ENCODE measurements around the gene AATK.

DNA sequence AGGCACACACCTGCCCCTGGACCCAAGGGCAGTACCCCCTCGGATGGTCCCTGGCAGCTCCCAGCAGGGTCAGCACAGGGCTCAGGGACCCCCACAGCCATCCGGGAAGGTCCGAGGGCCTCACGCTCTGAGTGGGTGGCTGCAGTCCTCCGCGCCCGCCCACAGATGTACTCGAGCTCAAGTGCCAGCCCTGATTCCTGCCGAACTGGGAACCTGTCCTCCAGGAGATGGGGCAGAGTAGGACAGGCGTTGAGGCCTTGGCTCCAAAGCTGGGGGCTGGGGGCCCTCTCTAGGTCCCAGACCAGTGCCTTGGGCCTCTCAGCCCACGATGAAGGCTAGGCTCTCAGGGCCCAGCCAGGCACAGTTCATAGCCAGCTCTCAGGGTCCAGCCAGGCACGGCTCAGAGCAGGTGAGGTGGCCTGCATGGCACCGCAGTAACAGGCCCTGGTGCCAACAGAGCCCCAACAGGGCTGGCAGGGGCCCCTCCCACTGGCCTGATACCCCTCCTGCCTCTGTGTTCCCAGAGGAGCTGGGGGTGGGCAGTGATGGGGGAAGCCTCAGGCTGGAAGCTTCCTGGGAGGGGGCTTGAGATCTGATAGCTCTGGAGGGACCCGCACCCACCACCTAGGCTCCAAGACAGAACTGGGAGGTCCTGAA is 36.2 kb downstream of the AATK start:
- TF ChIP-seq POLR2A (IDR thresholded peaks at IDR 0.05; ENCODE audit: low read length) (no peak), RFX5 (IDR thresholded peaks at IDR 0.05) (no peak), EP300 (IDR thresholded peaks at IDR 0.05) (no peak), SREBF2 (IDR thresholded peaks at IDR 0.05) (no peak), MAZ (IDR thresholded peaks at IDR 0.05; ENCODE audit: borderline replicate concordance, low read depth, low read length) (no peak), PHF8 (IDR thresholded peaks at IDR 0.05; ENCODE audit: borderline replicate concordance, low read depth) (no peak), SMC3 (IDR thresholded peaks at IDR 0.05) (no peak), ZFP36 (IDR thresholded peaks at IDR 0.05; ENCODE audit: borderline replicate concordance, partially characterized antibody) (no peak), MAFK (IDR thresholded peaks at IDR 0.05; ENCODE audit: partially characterized antibody) (no peak), BHLHE40 (IDR thresholded peaks at IDR 0.05; ENCODE audit: low read depth, low read length) (no peak), HOXA7 (CRISPR knock-in tag; IDR thresholded peaks at IDR 0.05) (no peak)
- TF ChIP-seq, protein P1, sequence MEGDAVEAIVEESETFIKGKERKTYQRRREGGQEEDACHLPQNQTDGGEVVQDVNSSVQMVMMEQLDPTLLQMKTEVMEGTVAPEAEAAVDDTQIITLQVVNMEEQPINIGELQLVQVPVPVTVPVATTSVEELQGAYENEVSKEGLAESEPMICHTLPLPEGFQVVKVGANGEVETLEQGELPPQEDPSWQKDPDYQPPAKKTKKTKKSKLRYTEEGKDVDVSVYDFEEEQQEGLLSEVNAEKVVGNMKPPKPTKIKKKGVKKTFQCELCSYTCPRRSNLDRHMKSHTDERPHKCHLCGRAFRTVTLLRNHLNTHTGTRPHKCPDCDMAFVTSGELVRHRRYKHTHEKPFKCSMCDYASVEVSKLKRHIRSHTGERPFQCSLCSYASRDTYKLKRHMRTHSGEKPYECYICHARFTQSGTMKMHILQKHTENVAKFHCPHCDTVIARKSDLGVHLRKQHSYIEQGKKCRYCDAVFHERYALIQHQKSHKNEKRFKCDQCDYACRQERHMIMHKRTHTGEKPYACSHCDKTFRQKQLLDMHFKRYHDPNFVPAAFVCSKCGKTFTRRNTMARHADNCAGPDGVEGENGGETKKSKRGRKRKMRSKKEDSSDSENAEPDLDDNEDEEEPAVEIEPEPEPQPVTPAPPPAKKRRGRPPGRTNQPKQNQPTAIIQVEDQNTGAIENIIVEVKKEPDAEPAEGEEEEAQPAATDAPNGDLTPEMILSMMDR (IDR thresholded peaks at IDR 0.05) = no peak
- TF ChIP-seq, protein P2, sequence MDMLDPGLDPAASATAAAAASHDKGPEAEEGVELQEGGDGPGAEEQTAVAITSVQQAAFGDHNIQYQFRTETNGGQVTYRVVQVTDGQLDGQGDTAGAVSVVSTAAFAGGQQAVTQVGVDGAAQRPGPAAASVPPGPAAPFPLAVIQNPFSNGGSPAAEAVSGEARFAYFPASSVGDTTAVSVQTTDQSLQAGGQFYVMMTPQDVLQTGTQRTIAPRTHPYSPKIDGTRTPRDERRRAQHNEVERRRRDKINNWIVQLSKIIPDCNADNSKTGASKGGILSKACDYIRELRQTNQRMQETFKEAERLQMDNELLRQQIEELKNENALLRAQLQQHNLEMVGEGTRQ (IDR thresholded peaks at IDR 0.05) = no peak

Data from A549 (cell line).